Measurements from ENCODE around the gene RPL13A.
"Not testable (repeated sequence)": the region's sequence is repeated elsewhere in the genome, so short reads cannot be mapped to it uniquely, and the experiment has no call there.

RPL13A gene

GRCh38 chr19:49487277-49488045, at the start of gene RPL13A:
Gene RPL13A, plus strand, starts transcription at chr19:49487608. Its CDS starts 22 bp downstream, at chr19:49487630.
- peak; percentile 99 to 100 for DNase-seq (ENCODE audit: low read depth in 2 of 2)

- no peak for DNase-seq (ENCODE audit: low read depth in 2 of 2)
Measured at GRCh38 chr19:49438261-49438660, 49.1 kb upstream of the RPL13A start.

- no peak for DNase-seq (ENCODE audit: low read depth in 2 of 2)
Measured at GRCh38 chr19:49439836-49440235, 47.6 kb upstream of the RPL13A start.

- no peak for DNase-seq (ENCODE audit: low read depth in 2 of 2)
Measured at GRCh38 chr19:49440439-49441209, 46.8 kb upstream of the RPL13A start.

- DNase-seq (ENCODE audit: low read depth in 2 of 2) = no peak
Measured at GRCh38 chr19:49441210-49441959, 46.0 kb upstream of the RPL13A start, which contains the start of gene SLC17A7. Gene SLC17A7, minus strand, starts transcription at chr19:49441527. Its CDS starts 148 bp downstream, at chr19:49441379.

- DNase-seq (ENCODE audit: low read depth in 2 of 2) = no peak
Measured at GRCh38 chr19:49441960-49442350, 45.5 kb upstream of the RPL13A start.

GRCh38 chr19:49442354-49442753, 45.1 kb upstream of the RPL13A start:
- no peak for DNase-seq (ENCODE audit: low read depth in 2 of 2)

GRCh38 chr19:49442771-49443365, 44.5 kb upstream of the RPL13A start:
- no peak for DNase-seq (ENCODE audit: low read depth in 2 of 2)

- peak; percentile 85 for DNase-seq (ENCODE audit: low read depth in 2 of 2)
Measured at GRCh38 chr19:49443366-49444099, 43.9 kb upstream of the RPL13A start.

GRCh38 chr19:49444100-49444700, 43.2 kb upstream of the RPL13A start:
- not testable (repeated sequence) for DNase-seq (ENCODE audit: low read depth in 2 of 2)

- no peak for DNase-seq (ENCODE audit: low read depth in 2 of 2)
Measured at GRCh38 chr19:49445997-49446396, 41.4 kb upstream of the RPL13A start.

- DNase-seq (ENCODE audit: low read depth in 2 of 2) = no peak
Measured at GRCh38 chr19:49447485-49448431, 39.6 kb upstream of the RPL13A start.

GRCh38 chr19:49448432-49448786, 39.0 kb upstream of the RPL13A start:
- DNase-seq (ENCODE audit: low read depth in 2 of 2) = no peak

GRCh38 chr19:49450405-49450804, 37.0 kb upstream of the RPL13A start:
- DNase-seq (ENCODE audit: low read depth in 2 of 2) = no peak

- peak; percentile 87 to 92 for DNase-seq (ENCODE audit: low read depth in 2 of 2)
Measured at GRCh38 chr19:49451430-49452181, 35.8 kb upstream of the RPL13A start, which contains the start of gene PIH1D1. Gene PIH1D1, minus strand, starts transcription at chr19:49451814. Its CDS starts 240 bp downstream, at chr19:49451574.

GRCh38 chr19:49453013-49453756, 34.2 kb upstream of the RPL13A start, which contains the start of gene ALDH16A1:
Gene ALDH16A1, plus strand, starts transcription at chr19:49453225. Its CDS starts 107 bp downstream, at chr19:49453332.
- DNase-seq (ENCODE audit: low read depth in 2 of 2) = peak; percentile 94 to 95

- DNase-seq (ENCODE audit: low read depth in 2 of 2) = no peak
Measured at GRCh38 chr19:49453757-49454240, 33.6 kb upstream of the RPL13A start.

GRCh38 chr19:49455773-49456172, 31.6 kb upstream of the RPL13A start:
- DNase-seq (ENCODE audit: low read depth in 2 of 2) = no peak
